MM.1S (cell line): ENCODE results near the gene ABCC1.

Source experiments
- DNase-seq: peaks from one replicate; pipeline ENCODE4 v3.0.0-alpha.2; 2015
- H2AFZ ChIP-seq: fragments of 300-600 bp; sonication (generic); 2 replicates; pipeline ENCODE4 v1.6.0; 2016; ENCODE audit warnings: antibody characterized with exemption, low read length
- H3F3A ChIP-seq: fragments of 300-600 bp; sonication (generic); 2 replicates; pipeline ENCODE4 v1.6.1; 2016; ENCODE audit warnings: mild to moderate bottlenecking, antibody characterized with exemption, low read length, moderate library complexity, mixed read lengths; ENCODE audit not compliant: insufficient read depth
- H3K27ac ChIP-seq: fragments of 300-600 bp; sonication (generic); 2 replicates; pipeline ENCODE4 v1.5.1; 2016; ENCODE audit warnings: mild to moderate bottlenecking, low read length
- H3K27me3 ChIP-seq: fragments of 300-600 bp; sonication (generic); replicated peaks from 2 replicates; pipeline ENCODE4 v1.6.0; 2016; ENCODE audit warnings: low read length; ENCODE audit not compliant: insufficient read depth
- H3K36me3 ChIP-seq: fragments of 300-600 bp; sonication (generic); replicated peaks from 2 replicates; pipeline ENCODE4 v1.6.1; 2016; ENCODE audit warnings: mild to moderate bottlenecking, low read length, mixed read lengths; ENCODE audit not compliant: insufficient read depth
- H3K4me1 ChIP-seq: fragments of 300-600 bp; sonication (generic); 2 replicates; pipeline ENCODE4 v1.6.1; 2016; ENCODE audit warnings: low read length, mixed read lengths
- H3K4me2 ChIP-seq: fragments of 300-600 bp; sonication (generic); 2 replicates; pipeline ENCODE4 v1.6.0; 2016; ENCODE audit warnings: low read depth, low read length
- H3K4me3 ChIP-seq: fragments of 300-600 bp; sonication (generic); 2 replicates; pipeline ENCODE4 v1.5.1; 2016; ENCODE audit warnings: low read length, mixed read lengths
- H3K79me2 ChIP-seq: fragments of 300-600 bp; sonication (generic); 2 replicates; pipeline ENCODE4 v1.6.1; 2016; ENCODE audit warnings: mixed run types, low read length, mixed read lengths
- H3K9ac ChIP-seq: fragments of 300-600 bp; sonication (generic); 2 replicates; pipeline ENCODE4 v1.6.1; 2016; ENCODE audit warnings: low read length, mixed read lengths
- H3K9me2 ChIP-seq: fragments of 300-600 bp; sonication (generic); replicated peaks from 2 replicates; pipeline ENCODE4 v1.6.1; 2016; ENCODE audit warnings: mild to moderate bottlenecking, low read length, mixed read lengths; ENCODE audit not compliant: insufficient read depth
- H3K9me3 ChIP-seq: fragments of 300-600 bp; sonication (generic); replicated peaks from 2 replicates; pipeline ENCODE4 v1.6.1; 2016; ENCODE audit warnings: mild to moderate bottlenecking, low read length, mixed read lengths; ENCODE audit not compliant: insufficient read depth
- H4K20me1 ChIP-seq: fragments of 300-600 bp; sonication (generic); 2 replicates; pipeline ENCODE4 v1.6.1; 2016; ENCODE audit warnings: mild to moderate bottlenecking, low read length, moderate library complexity, mixed read lengths; ENCODE audit not compliant: insufficient read depth
- EZH2 ChIP-seq: fragments of 300-600 bp; sonication (generic); optimal IDR thresholded peaks from 2 replicates; pipeline ENCODE3; 2017; ENCODE audit warnings: low read depth, mild to moderate bottlenecking, antibody characterized with exemption, low read length, mixed read lengths
- EZH2phosphoT487 ChIP-seq: fragments of 300-600 bp; sonication (generic); IDR thresholded peaks from 2 replicates; pipeline ENCODE4 v1.6.1; 2018; ENCODE audit warnings: antibody characterized with exemption, low read length
- TF ChIP-seq, protein P1 (sequence below): fragments of 300-600 bp; sonication (generic); IDR thresholded peaks from 2 replicates; pipeline ENCODE4 v1.5.1; 2016; ENCODE audit warnings: antibody characterized with exemption, low read length, mixed read lengths

ABCC1 gene

DNA sequence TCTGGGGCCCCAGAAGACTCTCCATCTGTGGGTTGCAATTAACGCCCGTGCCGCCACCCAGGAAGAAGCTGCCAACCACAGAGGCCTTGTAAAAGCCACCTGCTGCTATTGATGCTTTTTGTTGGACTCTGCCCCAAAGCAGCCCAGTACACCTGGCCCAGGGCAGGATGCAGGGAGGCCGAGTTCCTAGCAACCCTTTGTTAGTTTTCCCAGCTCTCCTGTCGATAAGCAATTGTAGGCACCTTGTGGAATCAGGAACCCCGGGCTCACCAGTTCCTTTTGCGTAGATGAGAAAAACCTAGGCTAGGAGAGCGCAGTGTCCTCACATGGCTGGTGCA lies 170.6 kb downstream of the ABCC1 start:
- H3K36me3 ChIP-seq: no peaks in the 10 kb centered on the region

DNA sequence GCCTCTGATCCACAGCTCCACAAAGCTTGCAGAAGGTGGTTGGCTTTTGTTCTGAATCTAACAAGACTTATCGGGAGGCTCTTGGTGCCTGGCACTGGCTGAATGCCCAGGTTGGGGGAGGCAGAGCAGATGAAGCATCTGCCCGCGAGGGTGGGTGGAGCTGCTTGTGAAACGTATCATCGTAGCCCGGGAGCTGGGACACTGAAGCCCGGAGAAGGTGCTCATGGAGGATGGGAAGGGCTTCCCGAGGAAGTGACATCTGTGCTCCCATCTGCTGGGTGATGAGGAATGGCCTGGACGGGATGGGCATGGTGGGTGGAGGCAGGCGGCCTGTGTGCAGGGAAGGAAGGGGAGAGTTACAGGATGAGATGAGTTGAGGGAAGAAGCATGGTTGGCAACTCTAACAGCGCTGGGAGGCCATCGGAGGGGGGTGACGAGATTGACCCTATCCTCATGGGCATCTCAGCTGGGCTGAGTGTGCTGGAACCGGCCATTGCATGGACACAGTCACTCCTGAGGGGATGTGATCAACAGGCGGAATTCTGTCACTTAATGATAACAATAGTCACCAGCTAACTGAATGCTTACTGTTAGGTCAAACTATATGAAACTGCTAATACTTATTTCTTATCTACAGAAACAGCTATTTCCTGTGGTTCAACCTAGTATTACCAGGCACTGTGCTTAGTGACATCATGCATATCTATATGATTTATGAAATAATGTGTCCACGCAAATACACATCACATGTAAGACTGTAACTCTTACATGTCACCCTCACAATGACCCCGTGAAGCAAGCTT lies 171.2 kb downstream of the ABCC1 start:
- no peaks in the 10 kb centered on the region for H3F3A ChIP-seq
- H3K4me2 ChIP-seq: no peak overlapping the region
- H3K27me3 ChIP-seq: no peaks in the 10 kb centered on the region
- H3K4me1 ChIP-seq: no peaks in the 10 kb centered on the region
- H3K79me2 ChIP-seq: no peaks in the 10 kb centered on the region
- H3K9me2 ChIP-seq: no peaks in the 10 kb centered on the region
- no peak overlapping the region for H3K4me3 ChIP-seq
- DNase-seq: no peak
- H3K9ac ChIP-seq: no peak overlapping the region
- no peak overlapping the region for H3K27ac ChIP-seq
- H4K20me1 ChIP-seq: no peaks in the 10 kb centered on the region
- TF ChIP-seq EZH2phosphoT487: no peak
- TF ChIP-seq EZH2: no peak
- TF ChIP-seq, protein P1, sequence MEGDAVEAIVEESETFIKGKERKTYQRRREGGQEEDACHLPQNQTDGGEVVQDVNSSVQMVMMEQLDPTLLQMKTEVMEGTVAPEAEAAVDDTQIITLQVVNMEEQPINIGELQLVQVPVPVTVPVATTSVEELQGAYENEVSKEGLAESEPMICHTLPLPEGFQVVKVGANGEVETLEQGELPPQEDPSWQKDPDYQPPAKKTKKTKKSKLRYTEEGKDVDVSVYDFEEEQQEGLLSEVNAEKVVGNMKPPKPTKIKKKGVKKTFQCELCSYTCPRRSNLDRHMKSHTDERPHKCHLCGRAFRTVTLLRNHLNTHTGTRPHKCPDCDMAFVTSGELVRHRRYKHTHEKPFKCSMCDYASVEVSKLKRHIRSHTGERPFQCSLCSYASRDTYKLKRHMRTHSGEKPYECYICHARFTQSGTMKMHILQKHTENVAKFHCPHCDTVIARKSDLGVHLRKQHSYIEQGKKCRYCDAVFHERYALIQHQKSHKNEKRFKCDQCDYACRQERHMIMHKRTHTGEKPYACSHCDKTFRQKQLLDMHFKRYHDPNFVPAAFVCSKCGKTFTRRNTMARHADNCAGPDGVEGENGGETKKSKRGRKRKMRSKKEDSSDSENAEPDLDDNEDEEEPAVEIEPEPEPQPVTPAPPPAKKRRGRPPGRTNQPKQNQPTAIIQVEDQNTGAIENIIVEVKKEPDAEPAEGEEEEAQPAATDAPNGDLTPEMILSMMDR: no peak
- no peaks in the 10 kb centered on the region for H3K36me3 ChIP-seq
- no peaks in the 10 kb centered on the region for H3K9me3 ChIP-seq
- H2AFZ ChIP-seq: no peak overlapping the region

More for the DNA sequence above, 170.6 kb downstream of the ABCC1 start:
- Histone ChIP-seq H3K27ac (no peak overlapping the region), H3K4me3 (no peak overlapping the region), H3K9me3 (no peaks in the 10 kb centered on the region), H3K4me2 (no peak overlapping the region), H2AFZ (no peak overlapping the region), H3F3A (no peaks in the 10 kb centered on the region), H3K4me1 (no peaks in the 10 kb centered on the region), H3K9ac (no peak overlapping the region), H4K20me1 (no peaks in the 10 kb centered on the region), H3K79me2 (no peaks in the 10 kb centered on the region), H3K9me2 (no peaks in the 10 kb centered on the region), H3K27me3 (no peaks in the 10 kb centered on the region)
- DNase-seq: no peak
- TF ChIP-seq EZH2: no peak
- TF ChIP-seq EZH2phosphoT487: no peak
- TF ChIP-seq, protein P1: no peak

DNA sequence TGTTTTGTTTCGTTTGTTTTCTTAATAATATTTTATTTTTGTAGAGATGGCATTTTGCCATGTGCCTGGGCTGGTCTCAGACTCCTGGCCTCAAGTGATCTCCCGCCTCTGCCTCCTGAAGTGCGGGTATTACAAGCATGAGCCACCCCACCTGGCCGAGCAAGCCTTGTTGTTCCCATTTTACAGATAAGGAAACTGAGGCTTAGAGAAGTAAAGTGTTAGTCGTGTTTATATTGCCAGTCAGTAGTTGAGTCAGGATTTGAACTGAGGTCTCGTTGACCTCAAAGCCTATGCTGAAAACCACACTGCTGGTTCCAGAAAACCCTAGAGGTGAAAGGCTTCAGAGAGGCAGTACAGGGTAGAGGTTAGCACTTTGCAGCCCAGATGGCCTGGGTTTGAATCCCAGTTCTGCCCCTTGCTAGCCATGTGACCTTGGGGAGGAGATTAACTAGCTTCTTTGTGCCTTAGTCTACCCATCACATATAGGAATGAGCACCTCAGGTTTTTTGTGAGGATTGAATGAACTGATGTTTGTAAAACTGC lies 171.8 kb downstream of the ABCC1 start:
- H2AFZ ChIP-seq: no peak overlapping the region
- no peaks in the 10 kb centered on the region for H3K4me1 ChIP-seq
- no peak overlapping the region for H3K4me3 ChIP-seq
- no peak overlapping the region for H3K4me2 ChIP-seq
- no peaks in the 10 kb centered on the region for H3K9me2 ChIP-seq
- H3F3A ChIP-seq: no peaks in the 10 kb centered on the region
- no peaks in the 10 kb centered on the region for H3K27me3 ChIP-seq
- H3K9ac ChIP-seq: no peak overlapping the region
- H3K27ac ChIP-seq: no peak overlapping the region
- no peaks in the 10 kb centered on the region for H3K79me2 ChIP-seq
- no peaks in the 10 kb centered on the region for H3K36me3 ChIP-seq
- no peaks in the 10 kb centered on the region for H4K20me1 ChIP-seq
- no peaks in the 10 kb centered on the region for H3K9me3 ChIP-seq
- TF ChIP-seq EZH2 (no peak), EZH2phosphoT487 (no peak)
- TF ChIP-seq, protein P1: no peak
- DNase-seq: no peak
